NCI-H128 (cell line): Measurements from ENCODE around the gene SAMD14.

ENCODE experiments used
- DNase-seq: peaks from one replicate; lab custom pipeline; 2025; ENCODE audit not compliant: unreplicated experiment; lab: John Stamatoyannopoulos, UW

The SAMD14 gene

DNA sequence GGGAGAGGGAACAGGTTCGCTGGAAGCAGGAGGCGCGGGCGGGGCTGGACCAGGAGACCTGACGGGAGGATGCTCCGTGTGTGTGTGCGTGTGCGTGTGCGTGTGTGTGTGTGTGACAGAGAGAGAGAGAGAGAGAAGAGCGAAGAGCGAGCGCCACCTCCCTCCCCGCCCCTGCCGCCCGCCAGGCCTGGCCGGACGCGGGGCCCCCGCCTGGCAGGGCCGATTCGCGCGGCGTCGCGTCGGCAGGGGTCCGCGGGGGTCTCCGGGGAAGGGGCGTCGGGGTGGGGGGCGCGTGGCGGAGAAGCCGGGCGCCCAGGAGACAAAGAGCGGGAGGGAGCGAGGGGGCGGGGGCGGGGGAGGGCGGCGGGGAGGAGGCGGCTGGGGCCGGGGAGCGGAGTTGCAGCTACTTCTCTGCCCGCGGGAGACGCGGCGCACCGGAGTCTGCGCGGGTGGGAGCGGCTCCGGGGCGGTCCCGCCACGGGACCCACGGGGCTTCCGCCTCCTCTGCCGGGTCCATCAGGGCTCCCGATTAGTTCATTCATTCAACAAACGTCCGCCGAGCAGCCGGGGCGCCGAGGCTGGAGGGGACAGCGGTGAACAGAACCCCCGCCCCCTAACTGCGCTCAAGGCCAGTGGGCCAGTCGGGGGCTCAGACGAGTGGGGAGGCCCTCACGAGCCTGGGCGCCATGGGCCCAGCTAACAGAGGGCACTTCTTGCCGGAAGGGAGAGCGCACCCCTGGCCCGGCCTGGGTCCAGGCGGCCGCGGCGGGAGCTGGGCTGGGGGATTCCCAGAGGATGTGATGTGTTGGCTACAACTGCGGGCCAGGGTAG, at the start of gene SAMD14:
TSS of gene SAMD14 (minus strand) at position 433 of the 831 bp plus-strand sequence. CDS start 5,201 bp downstream, outside the sequence.
- no peak for DNase-seq

DNA sequence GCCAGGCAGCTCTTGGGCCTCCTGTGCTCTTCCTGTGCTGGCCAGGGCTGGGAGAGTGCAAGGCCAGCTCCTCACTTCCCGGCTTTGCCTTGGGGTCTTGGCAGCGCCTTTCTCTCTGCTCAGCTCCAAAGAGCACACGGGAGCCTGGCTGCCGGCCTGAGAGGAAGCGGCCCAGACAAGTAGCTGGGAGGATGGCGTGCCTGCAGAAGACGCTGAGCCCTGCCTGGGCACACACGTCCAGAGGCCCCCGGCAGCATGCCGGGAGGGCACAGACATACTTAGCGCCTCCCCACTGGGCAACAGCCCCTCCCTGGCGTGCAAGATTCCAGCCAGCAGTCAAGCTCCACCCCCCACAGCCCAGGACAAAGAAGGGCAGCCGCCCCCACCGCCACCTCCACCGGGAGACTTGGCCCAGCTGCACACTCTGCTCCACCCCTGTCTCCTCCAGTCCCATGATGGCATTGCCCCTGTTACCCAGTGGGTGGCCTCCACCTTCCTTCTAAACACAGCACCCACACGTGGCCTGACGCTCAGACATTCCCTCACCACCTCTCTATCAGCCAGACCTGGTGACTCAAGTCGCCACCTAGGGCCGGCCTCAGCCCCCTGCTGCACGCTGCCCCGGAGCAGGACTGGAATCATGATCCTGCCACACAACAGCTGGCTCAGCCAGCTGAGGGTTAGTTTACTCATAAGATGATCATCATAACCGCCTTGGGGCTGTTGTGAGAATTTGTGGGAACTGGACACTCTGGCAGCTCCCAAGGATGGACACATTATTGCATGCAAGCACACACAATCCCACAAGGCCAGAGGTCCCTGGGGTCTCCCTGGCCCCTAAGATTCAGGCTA, 48.2 kb upstream of the SAMD14 start:
- DNase-seq, result no peak

DNA sequence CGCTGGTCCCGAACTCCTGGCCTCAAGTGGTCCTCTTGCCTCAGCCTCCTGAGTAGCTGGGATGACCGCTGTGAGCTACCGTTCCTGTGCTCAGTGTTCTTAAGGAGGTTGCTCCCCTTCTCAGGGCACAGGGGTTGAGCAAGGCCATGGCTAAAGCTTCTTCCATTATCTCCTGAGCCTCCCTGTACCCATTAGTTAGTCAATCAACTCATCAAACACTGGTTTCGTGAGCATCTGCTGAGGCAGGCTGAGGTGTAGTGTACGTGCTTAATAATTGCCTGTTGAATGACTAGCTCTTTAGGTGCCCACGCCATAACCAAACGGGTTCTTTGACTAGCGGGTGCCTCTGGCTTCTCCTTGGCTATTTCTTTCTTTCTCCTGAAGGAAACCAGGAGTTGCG, 47.5 kb upstream of the SAMD14 start:
- DNase-seq, result no peak

DNA sequence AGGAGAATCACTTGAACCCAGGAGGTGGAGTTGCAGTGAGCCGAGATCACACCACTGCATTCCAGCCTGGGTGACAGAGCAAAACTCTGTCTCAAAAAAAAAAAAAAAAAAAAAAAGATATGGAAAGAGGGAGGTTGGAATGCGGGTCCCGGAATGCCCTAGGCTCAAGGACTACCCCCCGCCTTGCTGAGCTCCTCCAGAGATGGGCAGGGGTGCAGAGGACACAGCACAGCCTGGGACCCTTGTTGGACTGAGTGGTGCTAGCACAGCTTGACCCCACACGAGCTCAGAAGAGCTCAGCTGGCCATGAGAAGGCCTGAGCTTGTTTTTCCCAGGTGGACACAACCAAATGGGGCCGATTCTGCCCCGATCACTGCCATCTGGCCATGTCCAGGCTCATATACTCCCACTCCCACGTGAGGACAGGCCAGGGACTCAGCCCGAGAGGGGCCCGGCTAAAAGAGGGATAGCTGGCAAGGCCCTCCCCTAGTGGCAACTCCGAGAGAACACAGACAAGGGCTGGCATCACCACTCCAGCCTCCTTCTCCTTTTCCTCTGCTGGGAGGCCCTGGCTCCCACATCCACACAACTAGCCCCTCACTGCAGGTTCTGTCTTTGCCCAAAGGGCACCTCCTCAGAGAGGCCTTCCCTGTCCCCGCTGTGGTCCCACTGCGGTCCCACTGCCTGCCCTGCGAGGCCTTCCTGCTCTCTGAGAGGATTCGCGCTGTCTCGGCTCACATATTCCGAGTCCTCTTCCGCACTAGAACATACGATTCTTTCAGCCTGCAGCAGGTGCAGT, 46.8 kb upstream of the SAMD14 start:
- DNase-seq, result no peak

DNA sequence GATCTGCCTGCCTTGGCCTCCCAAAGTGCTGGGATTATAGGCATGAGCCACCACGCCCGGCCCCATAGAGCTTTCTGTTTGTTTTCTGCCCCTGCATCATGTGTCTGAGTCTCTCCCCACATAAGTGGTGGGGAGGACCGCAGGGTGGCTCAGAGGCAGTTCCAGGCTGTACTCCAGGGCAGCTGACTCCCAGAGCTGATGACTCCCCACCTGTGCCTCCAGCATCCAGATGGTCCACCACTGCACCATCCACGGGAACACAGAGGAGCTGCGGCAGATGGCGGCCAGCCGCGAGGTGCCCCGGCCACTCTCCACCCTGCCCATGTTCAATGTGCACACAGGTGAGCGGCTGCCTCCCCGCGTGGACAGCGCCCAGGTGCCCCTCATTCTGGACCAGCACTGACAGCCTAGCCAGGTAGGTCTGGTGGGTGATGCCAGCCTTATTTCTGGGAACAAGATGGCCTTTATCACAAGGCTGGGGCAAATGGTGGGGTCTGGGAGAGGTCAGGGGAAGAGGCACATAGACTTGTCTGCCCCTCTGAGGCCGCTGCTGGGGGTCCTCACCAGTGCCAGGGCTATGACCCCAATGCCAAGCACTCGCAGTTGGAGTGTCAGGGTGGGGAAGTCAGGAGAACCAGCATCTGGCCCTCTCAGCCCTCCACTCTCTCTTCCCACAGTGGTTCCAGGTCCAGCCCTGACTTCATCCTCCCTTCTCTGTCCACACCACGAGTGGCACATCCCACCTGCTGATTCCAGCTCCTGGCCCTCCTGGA, 45.3 kb upstream of the SAMD14 start:
- no peak for DNase-seq

DNA sequence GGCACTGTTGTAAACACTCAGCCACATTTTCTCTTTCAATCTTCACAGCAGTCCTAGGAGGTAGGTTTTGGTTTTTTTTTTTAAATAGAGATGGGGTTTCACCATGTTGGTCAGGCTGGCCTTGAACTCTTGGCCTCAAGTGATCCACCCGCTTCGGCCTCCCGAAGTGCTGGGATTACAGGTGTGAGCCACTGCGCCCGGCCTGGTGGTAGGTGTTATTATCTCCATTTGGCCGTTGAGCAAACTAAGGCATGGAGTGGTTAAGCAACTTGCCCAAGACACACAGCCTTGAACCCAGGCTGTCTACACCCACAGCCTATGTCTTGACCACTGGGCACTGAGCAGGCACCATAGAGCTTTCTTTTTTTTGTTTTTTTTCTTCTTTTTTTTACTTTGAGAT, 44.5 kb upstream of the SAMD14 start:
- no peak for DNase-seq

DNA sequence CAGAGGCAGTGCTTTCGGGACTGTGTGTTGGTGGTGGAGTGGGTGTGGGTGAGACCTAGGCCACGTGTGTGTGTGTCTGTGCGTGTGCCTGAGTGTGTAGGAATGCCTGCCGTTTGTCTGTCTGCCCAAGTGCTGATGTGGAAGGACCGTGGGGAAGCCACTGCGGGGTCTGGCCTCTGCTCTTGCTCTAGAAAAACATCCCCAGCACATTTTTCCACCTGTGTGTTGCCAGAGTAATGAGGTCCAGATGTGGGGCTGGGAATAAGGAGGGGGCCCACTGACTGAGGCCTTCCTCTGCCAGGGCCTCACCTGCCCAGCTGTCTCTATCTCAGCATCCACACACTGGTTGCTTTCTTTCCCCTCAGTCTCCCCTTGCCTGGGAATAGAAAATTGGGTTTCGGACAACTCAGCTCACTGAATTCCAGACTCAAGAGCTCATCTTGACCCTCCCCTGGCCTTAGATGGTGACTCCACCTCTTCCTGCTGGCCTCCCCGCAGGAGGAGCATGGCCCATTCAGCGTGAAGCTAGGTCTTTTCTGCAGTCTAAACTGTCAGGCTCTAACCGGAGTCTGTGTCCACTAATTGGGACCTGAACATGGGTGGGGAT, 43.5 kb upstream of the SAMD14 start:
- DNase-seq, result no peak

DNA sequence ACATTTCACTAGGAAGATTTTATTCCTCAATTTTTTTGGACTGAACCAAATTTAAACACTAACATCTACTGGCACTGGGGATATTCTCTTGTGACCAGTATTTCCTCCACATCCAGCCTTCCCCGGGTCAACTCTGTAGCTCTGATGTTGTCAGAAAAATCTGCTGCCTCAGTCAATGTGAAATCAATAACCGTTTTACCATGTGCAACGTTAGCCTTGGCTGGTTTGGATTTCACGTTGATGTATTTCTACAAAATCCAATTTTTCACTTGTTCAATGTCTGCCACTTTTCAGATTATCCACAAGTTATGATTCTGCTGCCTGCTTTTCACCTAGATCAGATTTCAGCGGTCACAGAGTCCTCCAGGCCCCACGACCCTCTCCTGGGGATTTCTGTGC, 43.0 kb upstream of the SAMD14 start:
- DNase-seq, result no peak

DNA sequence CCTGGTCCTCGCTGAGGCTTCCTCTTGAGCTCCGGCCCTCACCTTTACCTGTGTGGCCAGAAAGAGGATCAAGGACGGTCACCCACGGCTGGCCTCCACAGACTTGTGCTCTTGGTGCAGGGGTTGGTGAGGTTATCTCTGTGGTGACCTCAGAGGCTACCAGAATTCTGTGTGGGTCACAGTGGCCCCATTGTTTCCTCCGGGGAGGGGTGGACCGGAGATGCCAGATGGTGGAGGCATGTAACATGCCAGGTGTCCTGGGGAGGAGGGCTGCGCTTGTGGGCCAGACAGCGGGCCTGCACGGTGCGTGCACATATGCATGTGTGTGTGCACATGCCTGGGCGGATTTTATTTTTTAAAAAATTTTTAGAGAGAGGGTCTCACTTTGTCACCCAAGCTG, 42.2 kb upstream of the SAMD14 start:
- no peak for DNase-seq

DNA sequence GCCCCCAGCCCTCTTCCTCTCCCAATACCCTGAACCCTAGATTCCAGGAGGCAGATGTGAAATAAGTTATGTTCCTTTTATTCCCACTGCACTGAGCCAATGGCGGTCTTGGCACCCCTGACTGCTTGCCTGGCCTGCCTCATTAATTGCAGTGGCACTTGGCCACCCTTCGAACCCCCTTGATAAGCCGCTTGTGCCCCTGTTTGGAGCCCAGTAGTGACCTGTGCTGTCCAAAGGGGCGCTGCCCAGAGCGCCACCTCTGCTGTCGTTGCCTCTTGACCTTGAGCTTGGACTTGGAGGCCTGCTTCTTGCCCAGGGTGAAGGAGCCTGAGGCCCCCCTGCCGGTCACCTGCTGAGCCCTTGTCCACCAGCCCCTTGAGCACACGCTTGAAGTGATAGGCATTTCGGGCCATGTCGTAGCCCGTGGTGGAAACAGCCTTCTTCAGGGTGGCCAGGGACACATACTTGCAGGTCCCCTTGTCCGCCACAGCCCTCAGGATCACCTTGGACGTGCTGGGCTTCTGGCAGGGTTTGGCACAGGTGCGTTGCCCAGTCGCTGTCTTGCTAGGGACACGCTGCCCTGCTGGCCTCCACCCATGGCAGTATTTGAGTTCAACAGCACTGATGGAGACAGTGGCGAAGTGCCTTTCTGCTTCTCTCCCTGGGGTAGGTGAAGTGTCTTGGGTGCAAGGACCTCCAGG, 41.6 kb upstream of the SAMD14 start:
- DNase-seq, result no peak

DNA sequence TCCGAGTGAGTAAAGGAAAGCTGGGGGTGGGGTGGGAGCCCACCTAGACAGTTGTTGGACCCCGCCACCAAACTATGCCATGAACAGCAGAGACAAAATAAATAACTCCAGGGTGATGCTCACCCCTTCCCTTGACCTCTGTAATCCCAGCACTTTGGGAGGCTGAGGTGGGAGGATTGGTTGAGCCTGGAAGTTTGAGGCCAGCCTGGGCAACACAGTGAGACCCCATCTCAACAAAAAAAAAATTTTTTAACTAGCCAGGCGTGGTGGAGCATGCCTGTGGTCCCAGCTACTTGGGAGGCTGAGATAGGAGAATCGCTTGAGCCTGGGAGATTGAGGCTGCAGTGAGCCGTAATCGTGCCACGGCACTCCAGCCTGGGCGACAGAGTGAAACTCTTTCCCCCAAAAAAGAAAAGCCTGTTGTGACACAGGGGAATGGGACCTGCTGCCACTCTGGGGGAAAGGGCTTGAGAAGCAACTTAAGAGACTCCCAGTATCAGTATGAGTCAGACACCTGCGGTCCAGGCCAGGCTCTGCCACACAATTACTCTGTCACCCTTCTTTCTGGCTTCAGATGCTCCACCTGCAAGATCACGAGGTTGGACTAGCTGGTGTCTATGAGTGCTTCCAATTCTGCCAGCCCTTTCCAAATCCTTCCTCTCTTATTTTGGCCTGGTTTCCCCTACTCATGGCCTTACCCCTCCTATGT, 40.9 kb upstream of the SAMD14 start:
- no peak for DNase-seq

DNA sequence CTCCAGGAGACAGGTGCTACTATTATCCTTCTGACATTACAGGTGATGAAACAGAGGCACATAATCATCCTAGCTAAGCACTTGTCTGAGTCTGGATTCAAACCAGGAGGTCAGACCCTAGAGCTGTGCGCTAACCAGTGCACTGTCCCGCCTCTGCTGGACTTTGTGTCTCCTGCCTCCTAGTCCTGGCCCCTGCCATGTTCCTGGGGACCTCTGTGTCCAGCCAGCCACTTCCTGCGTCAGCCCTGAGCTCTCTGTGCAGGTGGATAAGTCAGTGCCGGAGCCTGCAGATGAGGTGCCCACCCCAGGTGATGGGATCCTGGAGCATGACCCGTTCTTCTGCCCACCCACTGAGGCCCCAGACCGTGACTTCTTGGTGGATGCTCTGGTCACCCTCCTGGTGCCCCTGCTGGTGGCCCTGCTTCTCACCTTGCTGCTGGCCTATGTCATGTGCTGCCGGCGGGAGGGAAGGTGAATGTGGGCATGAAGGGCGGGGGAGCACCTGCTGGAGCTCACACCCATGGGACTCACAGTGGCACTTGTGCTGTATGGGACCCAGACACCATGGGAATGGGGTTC, 40.0 kb upstream of the SAMD14 start:
- DNase-seq, result no peak

DNA sequence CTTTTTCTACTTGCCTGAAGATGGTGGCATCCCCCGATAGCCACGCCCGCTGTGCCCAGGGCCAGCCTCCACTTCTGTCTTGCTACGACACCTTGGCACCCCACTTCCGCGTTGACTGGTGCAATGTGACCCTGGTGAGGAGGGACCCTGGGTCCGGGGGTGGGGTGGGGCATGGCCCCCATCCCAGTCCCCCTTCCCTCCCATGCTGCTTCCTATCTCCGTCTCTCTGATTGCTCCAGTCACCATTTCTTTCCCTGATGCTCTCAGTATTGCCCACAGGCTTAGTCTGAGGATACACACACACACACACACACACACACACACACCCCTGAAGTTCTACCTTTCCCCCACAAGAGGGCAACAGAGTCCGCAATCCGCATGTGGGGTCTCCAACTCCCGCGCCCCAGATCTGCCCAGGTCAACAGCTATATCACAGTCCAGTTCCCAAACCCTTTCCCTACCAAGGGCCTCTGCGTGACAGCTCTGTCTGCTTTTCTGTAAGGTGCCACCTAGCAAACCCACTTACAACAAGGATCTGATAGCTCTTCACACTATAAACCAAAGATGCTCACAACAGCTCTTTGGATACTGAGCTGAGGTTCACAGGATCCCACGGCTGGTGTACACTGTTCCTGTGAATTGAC, 39.3 kb upstream of the SAMD14 start:
- no peak for DNase-seq

DNA sequence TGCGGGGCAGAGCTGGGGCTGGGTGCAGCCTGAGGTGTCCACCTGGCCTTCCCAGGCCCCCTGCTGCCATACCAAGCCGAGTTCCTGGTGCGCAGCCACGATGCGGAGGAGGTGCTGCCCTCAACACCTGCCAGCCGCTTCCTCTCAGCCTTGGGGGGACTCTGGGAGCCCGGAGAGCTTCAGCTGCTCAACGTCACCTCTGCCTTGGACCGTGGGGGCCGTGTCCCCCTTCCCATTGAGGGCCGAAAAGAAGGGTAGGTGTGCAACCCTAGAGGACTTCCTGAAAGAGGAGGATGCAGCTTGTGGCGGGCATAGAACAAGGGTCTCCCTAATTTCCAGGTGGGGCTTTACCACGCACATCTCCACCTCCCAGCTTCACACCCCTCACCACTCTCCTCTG, 38.4 kb upstream of the SAMD14 start:
- DNase-seq, result no peak

DNA sequence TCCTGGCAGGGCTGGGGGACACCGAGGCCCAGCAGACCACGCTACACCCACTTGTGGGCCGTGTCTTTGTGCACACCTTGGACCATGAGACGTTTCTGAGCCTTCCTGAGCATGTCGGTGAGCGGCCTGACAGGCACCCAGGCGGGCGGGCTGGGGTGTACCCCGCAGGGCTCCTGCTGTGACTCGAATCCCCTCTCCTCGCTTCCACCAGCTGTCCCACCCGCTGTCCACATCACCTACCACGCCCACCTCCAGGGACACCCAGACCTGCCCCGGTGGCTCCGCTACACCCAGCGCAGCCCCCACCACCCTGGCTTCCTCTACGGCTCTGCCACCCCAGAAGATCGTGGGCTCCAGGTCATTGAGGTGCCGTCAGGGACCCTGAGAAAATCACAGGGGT, 37.4 kb upstream of the SAMD14 start:
- no peak for DNase-seq

DNA sequence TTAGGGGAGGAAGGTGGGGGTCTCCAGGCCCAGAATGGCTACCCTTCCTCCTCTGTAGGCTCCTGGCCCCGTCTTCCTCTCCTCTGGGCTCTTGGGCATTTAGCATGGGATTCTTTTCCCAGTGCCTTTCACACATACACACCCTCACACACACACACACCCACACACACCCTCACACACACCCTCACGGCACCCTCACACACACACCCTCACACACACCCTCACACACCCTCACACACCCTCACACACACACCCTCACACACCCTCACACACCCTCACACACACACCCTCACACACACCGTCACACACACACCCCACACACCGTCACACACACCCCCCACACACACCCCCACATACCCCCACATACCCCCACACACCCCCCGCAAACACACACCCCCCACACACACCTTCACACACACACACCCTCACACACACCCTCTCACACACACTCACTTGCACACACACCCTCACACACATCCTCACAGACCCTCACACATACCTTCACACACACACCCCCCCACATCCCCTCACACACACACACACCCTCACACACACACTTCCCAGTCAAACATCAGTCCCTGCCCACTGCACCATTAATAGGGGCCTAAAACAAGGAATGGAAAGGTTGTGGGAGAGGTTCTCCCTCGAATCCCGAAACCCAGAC, 36.7 kb upstream of the SAMD14 start:
- DNase-seq, result no peak

DNA sequence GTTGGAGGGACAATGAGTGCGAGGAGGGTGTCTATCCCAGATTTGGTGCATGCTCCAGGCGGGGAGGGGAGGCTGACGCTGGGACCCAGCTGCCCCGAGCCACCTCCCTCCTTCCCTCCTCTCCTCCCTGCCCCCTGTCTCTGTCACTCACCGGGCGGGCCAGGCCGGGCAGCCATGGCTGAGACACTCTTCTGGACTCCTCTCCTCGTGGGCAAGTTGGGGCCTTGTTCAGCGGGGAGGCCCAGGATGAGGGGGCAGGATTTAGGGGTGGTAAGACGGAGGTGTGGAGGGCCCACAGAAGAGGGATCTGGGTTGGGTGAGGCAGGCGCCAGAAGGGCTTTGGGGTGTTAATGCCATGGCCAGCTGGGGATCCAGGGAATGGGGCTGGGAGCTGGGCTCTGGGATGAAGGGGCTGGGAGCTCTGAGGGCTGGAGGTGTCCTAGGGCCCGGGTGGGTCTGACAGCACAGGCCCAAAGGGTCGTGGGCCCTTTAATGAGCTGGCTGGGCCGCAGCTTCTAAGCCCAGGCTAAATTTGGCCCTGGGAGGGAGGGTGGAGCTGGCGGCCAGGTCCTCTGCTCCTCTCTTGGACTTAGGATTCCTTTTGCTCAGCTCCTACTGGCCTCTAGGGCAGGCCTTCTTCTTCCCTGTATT, 36.0 kb upstream of the SAMD14 start, which contains the start of gene SGCA:
TSS of gene SGCA (plus strand) at position 139 of the 651 bp plus-strand sequence. CDS start at position 175, 36 bp downstream.
- no peak for DNase-seq
